K562 treated with DMSO at 1 percent for 4 hours (cell line): ENCODE measurements around the gene SLC11A2. TPM values are rescaled to one million over a fixed set of nuclear protein-coding genes. Genes with fewer than 3 reads are reported as not detected.

ENCODE experiments used
- total RNA-seq: library from RNA; unstranded; fragments of 300-600 nt; gene quantifications from 2 replicates; pipeline ENCODE4 v1.2.3, GENCODE V29; 2022; ENCODE audit not compliant: insufficient read depth

The SLC11A2 gene
- total RNA-seq: 12.3 and 16.7 TPM in 2 replicates

GRCh38 chr12:51025836-51026638 is at the start of gene SLC11A2:
Gene SLC11A2, minus strand, starts transcription at chr12:51026384. Its CDS starts 15,656 bp downstream, at chr12:51010728.

GRCh38 chr12:51047655-51048540 is 21.7 kb upstream of the SLC11A2 start, which contains the start of gene LETMD1:
Gene LETMD1, plus strand, starts transcription at chr12:51048327. Its CDS starts 30 bp downstream, at chr12:51048357.

GRCh38 chr12:50952510-50952909 is 73.7 kb downstream of the SLC11A2 start, which contains the start of gene HIGD1C:
Gene HIGD1C, plus strand, starts transcription at chr12:50952544. Its CDS starts 1,455 bp downstream, at chr12:50953999.

Other genes starting within 250 kb of the SLC11A2 start
- not detected in 2 replicates for gene TMPRSS12, start 183.5 kb downstream of the SLC11A2 start, total RNA-seq
- not detected in 2 replicates for gene HIGD1C, start 73.8 kb downstream of the SLC11A2 start, total RNA-seq
- 126 and 127 TPM in 2 replicates for gene LETMD1, start 21.9 kb upstream of the SLC11A2 start, total RNA-seq
- 22.2 and 26.0 TPM in 2 replicates for gene CSRNP2, start 57.2 kb upstream of the SLC11A2 start, total RNA-seq
- gene TFCP2, start 146.8 kb upstream of the SLC11A2 start, total RNA-seq: 14.8 and 15.7 TPM in 2 replicates
- gene POU6F1, start 191.7 kb upstream of the SLC11A2 start, total RNA-seq: 2.5 and 24.9 TPM in 2 replicates
- gene DAZAP2, start 212.4 kb upstream of the SLC11A2 start, total RNA-seq: 310 and 324 TPM in 2 replicates
- gene SMAGP, start 244.0 kb upstream of the SLC11A2 start, total RNA-seq: 17.6 and 18.2 TPM in 2 replicates